ENCODE results near the gene SBNO2. TPM values are rescaled to one million over a fixed set of nuclear protein-coding genes. Genes with fewer than 3 reads are reported as not detected.

Gene SBNO2
- total RNA-seq, 1 experiment from 2014 or later, result 46.3 TPM

DNA sequence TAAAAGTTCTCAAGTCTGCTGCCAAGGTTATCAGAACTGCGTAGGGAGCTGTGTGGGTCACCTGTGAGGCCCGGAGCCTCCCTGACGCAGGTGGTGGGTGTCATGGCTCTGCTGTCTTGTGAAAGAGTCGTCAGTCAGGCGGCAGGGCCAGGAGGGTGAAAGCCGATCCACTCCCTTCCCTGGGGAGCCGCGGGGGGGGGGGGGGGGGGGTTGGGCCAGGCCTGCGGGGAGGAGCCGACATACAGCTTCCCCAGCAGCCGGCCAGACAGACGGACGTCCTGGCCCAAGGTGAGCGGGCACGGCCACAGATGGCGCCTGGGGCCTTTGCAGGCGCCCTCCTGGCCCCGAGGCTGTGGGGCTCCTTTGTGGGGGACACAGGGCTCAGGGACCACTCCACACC, 12.4 kb downstream of the SBNO2 start:
- no peak overlapping the region for H2BK120ac ChIP-seq (ENCODE audit: low read depth, low read length, poor library complexity, severe bottlenecking)
- no peak overlapping the region for H4K91ac ChIP-seq (ENCODE audit: insufficient read length, low read depth, low read length)
- no peaks in the 10 kb centered on the region for H3K9me3 Mint-ChIP-seq
- H3K27ac ChIP-seq (ENCODE audit: insufficient read length, low read depth, low read length), result no peak overlapping the region
- H3K4me1 ChIP-seq (ENCODE audit: insufficient read depth, low read length), result no peaks in the 10 kb centered on the region
- no peaks in the 10 kb centered on the region for H3K23me2 ChIP-seq (ENCODE audit: insufficient read length, low read depth, low read length, poor library complexity, severe bottlenecking)
- H3K4me3 Mint-ChIP-seq, result no peak overlapping the region; a peak in 1 of 5 replicates
- peaks cover 8% of the 10 kb centered on the region for H3K79me1 ChIP-seq (ENCODE audit: insufficient read depth, low read depth, low read length, poor library complexity, severe bottlenecking)
- H3K14ac ChIP-seq (ENCODE audit: insufficient read depth, low read length), result no peak overlapping the region
- no peak overlapping the region for H3T11ph ChIP-seq (ENCODE audit: low read length)
- H2AK5ac ChIP-seq (ENCODE audit: insufficient read length, low read length), result no peak overlapping the region
- no peak overlapping the region for H2BK12ac ChIP-seq (ENCODE audit: insufficient read length, low read depth, low read length)
- no peak overlapping the region for H2BK15ac ChIP-seq (ENCODE audit: low read depth, low read length)
- H4K20me1 ChIP-seq (ENCODE audit: control insufficient read depth, insufficient read depth, insufficient read length), result no peaks in the 10 kb centered on the region
- peak overlapping the region in 1 of 3 experiments; percentile 89; a peak in 4 of 7 replicates for H3K27ac Mint-ChIP-seq
- no peak overlapping the region for H3K56ac ChIP-seq (ENCODE audit: insufficient read length, low read depth, low read length)
- no peak overlapping the region for H3K23ac ChIP-seq (ENCODE audit: insufficient read length, low read depth, low read length)
- no peaks in the 10 kb centered on the region for H3K27me3 ChIP-seq (ENCODE audit: insufficient read depth, low read length)
- H3K4me1 Mint-ChIP-seq, result peaks cover 9 to 12% of the 10 kb centered on the region in 2 experiments
- peaks cover 0 to 2% (median 1%) of the 10 kb centered on the region in 3 experiments; a peak in 3 of 7 replicates for H3K36me3 Mint-ChIP-seq (ENCODE audit: insufficient read depth in 1 of 3, low read depth in 3 of 3)
- H2BK20ac ChIP-seq (ENCODE audit: low read depth, low read length, poor library complexity, severe bottlenecking), result no peak overlapping the region
- H3K9ac ChIP-seq (ENCODE audit: extremely low read depth, insufficient read length, low read length), result no peak overlapping the region
- no peak for DNase-seq
- TF ChIP-seq, protein P1, sequence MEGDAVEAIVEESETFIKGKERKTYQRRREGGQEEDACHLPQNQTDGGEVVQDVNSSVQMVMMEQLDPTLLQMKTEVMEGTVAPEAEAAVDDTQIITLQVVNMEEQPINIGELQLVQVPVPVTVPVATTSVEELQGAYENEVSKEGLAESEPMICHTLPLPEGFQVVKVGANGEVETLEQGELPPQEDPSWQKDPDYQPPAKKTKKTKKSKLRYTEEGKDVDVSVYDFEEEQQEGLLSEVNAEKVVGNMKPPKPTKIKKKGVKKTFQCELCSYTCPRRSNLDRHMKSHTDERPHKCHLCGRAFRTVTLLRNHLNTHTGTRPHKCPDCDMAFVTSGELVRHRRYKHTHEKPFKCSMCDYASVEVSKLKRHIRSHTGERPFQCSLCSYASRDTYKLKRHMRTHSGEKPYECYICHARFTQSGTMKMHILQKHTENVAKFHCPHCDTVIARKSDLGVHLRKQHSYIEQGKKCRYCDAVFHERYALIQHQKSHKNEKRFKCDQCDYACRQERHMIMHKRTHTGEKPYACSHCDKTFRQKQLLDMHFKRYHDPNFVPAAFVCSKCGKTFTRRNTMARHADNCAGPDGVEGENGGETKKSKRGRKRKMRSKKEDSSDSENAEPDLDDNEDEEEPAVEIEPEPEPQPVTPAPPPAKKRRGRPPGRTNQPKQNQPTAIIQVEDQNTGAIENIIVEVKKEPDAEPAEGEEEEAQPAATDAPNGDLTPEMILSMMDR (conservative IDR thresholded peaks at IDR 0.05), result no peak
- H3K27me3 Mint-ChIP-seq (ENCODE audit: low read depth), result no peaks in the 10 kb centered on the region; the same call in 1 of the 2 replicates
- no peaks in the 10 kb centered on the region for H3K9me3 ChIP-seq (ENCODE audit: control insufficient read depth, low read depth, low read length)
- no peak overlapping the region for H3K4ac ChIP-seq (ENCODE audit: low read depth, low read length)
- WGBS (ENCODE audit: extremely low coverage, insufficient read length, low lambda C conversion rate), result no CpG with 5 or more reads among the region's 18 CpGs
- H4K5ac ChIP-seq (ENCODE audit: insufficient read length, low read depth, low read length), result no peak overlapping the region
- H4K8ac ChIP-seq (replicated peaks; ENCODE audit: insufficient read length, low read depth, low read length), result no peak overlapping the region
- H3K4me2 ChIP-seq (ENCODE audit: insufficient read depth, insufficient read length, low read length), result no peak overlapping the region
- H2AFZ ChIP-seq (ENCODE audit: low read length), result no peak overlapping the region
- H2BK5ac ChIP-seq (ENCODE audit: insufficient read length, low read length), result no peak overlapping the region
- H3K79me2 ChIP-seq (ENCODE audit: insufficient read depth, low read length), result no peaks in the 10 kb centered on the region; the same call in 1 of the 2 replicates
- H3K18ac ChIP-seq (ENCODE audit: insufficient read length, low read depth, low read length), result no peak overlapping the region
